WTC11 (cell line): Measurements from ENCODE around the gene COPZ2. TPM values are rescaled to one million over a fixed set of nuclear protein-coding genes. Genes with fewer than 3 reads are reported as not detected.

Experiments used
- ATAC-seq: fragments of 200-7000 bp; cut with Tn5 transposase; 2 replicates; pipeline ENCODE4 v1.10.0; 2021; ENCODE audit warnings: mild to moderate bottlenecking, moderate library complexity
- CTCF ChIA-PET: fragments of 300-600 bp; sonication (Branson Sonifier 250); formaldehyde crosslinking; loops from one replicate; lab custom pipeline; 2021; ENCODE audit warnings: antibody characterized with exemption; lab: Charles Lee
- POLR2A ChIA-PET: fragments of 350-600 bp; sonication (Branson Sonifier 250); formaldehyde crosslinking; loops from one replicate; lab custom pipeline; 2021; ENCODE audit warnings: antibody characterized with exemption; lab: Charles Lee
- DNase-seq: peaks from one replicate; pipeline ENCODE4 v3.0.0; 2021; ENCODE audit warnings: low spot score
- H3K27ac Mint-ChIP-seq: 2 replicates; pipeline ENCODE4 v1.8.0; 2021; ENCODE audit warnings: mixed read lengths
- H3K27me3 Mint-ChIP-seq: 2 replicates; pipeline ENCODE4 v1.8.0; 2021; ENCODE audit warnings: low read depth, mild to moderate bottlenecking, moderate library complexity, mixed read lengths
- H3K36me3 Mint-ChIP-seq: 2 replicates; pipeline ENCODE4 v1.8.0; 2021; ENCODE audit warnings: mixed read lengths
- H3K4me1 Mint-ChIP-seq: 2 replicates; pipeline ENCODE4 v1.8.0; 2022; ENCODE audit warnings: mixed read lengths
- H3K4me3 Mint-ChIP-seq: 2 replicates; pipeline ENCODE4 v1.8.0; 2021; ENCODE audit warnings: mild to moderate bottlenecking, moderate library complexity, mixed read lengths
- H3K9me3 Mint-ChIP-seq: 2 replicates; pipeline ENCODE4 v1.8.0; 2021; ENCODE audit warnings: mixed read lengths
- CDX4 ChIP-seq: fragments of 250-450 bp; sonication (Bioruptor Pico); IDR thresholded peaks from 2 replicates; pipeline ENCODE4 v1.9.0; 2021; ENCODE audit warnings: moderate library complexity, mild to moderate bottlenecking, inconsistent platforms, borderline replicate concordance
- CTCF ChIP-seq: fragments of 200-600 bp; IDR thresholded peaks from 2 replicates; pipeline ENCODE4 v1.8.0; 2022; ENCODE audit warnings: antibody characterized with exemption
- HMGA2 ChIP-seq: fragments of 250-450 bp; sonication (Bioruptor Pico); IDR thresholded peaks from 2 replicates; pipeline ENCODE4 v1.4.0; 2021; ENCODE audit warnings: mild to moderate bottlenecking, moderate library complexity
- HMGXB4 ChIP-seq: sonication (generic); formaldehyde crosslinking; IDR thresholded peaks from 2 replicates; pipeline ENCODE4 v1.8.1; 2023; ENCODE audit warnings: mild to moderate bottlenecking, moderate library complexity, missing genetic modification reagents
- NFATC4 ChIP-seq: fragments of 250-450 bp; sonication (Bioruptor Pico); IDR thresholded peaks from 2 replicates; pipeline ENCODE4 v1.9.0; 2021; ENCODE audit warnings: mild to moderate bottlenecking
- TEAD1 ChIP-seq: sonication (generic); formaldehyde crosslinking; IDR thresholded peaks from 2 replicates; pipeline ENCODE4 v1.8.0; 2022; ENCODE audit warnings: mild to moderate bottlenecking, missing genetic modification reagents
- ZNF121 ChIP-seq: sonication (generic); formaldehyde crosslinking; IDR thresholded peaks from 2 replicates; pipeline ENCODE4 v1.8.0; 2023; ENCODE audit warnings: missing genetic modification reagents
- ZNF512 ChIP-seq: sonication (generic); formaldehyde crosslinking; IDR thresholded peaks from 2 replicates; pipeline ENCODE4 v1.8.1; 2022; ENCODE audit warnings: missing genetic modification reagents, borderline replicate concordance
- microRNA-seq: library from miRNA; unstranded; fragments of <30 nt; microRNA quantifications from one replicate; pipeline ENCODE4 v1.2.0, GENCODE V29; 2022; ENCODE audit warnings: borderline number of aligned reads
- total RNA-seq: library from RNA; stranded (reverse); gene quantifications from 3 replicates; pipeline ENCODE4 v1.2.3, GENCODE V29; 2021

COPZ2 gene
- total RNA-seq, 1 experiment from 2014 or later = 0.44 TPM

- Mint-ChIP-seq H3K4me1 (peaks cover 2% of the 10 kb centered on the region), H3K27me3 (no peaks in the 10 kb centered on the region), H3K4me3 (no peak overlapping the region), H3K36me3 (peaks cover 36% of the 10 kb centered on the region), H3K27ac (no peak overlapping the region), H3K9me3 (no peaks in the 10 kb centered on the region)
- TF ChIP-seq ZNF512 (CRISPR knock-in tag) (no peak), HMGA2 (no peak), CDX4 (CRISPR knock-in tag) (no peak), NFATC4 (CRISPR knock-in tag) (no peak), HMGXB4 (CRISPR knock-in tag) (no peak)
- ChIA-PET CTCF (interaction anchor here (1.1 to 1.7 kb wide), 3 partner anchors 11 to 35 kb away, joined by 3 to 5 read pairs (median 3); partner anchors contain the start of gene CDK5RAP3), POLR2A (no interaction called here)
- ATAC-seq = no peak
- DNase-seq = no peak
Measured at GRCh38 chr17:47981462-47981861, 56.1 kb downstream of the COPZ2 start.

- ChIA-PET POLR2A (no interaction called here), CTCF (interaction anchor here (0.9 to 7.3 kb wide), 3 partner anchors 10 to 35 kb away, joined by 3 to 242 read pairs (median 5); partner anchors contain the start of gene CDK5RAP3)
- no peaks in the 10 kb centered on the region for H3K4me1 Mint-ChIP-seq
- no peak for TF ChIP-seq ZNF121 (CRISPR knock-in tag)
- peaks cover 40% of the 10 kb centered on the region for H3K36me3 Mint-ChIP-seq
- no peak for ATAC-seq
- H3K27ac Mint-ChIP-seq = no peak overlapping the region
- no peaks in the 10 kb centered on the region for H3K27me3 Mint-ChIP-seq
- H3K4me3 Mint-ChIP-seq = no peak overlapping the region
- DNase-seq = no peak
- H3K9me3 Mint-ChIP-seq = no peaks in the 10 kb centered on the region
Measured at GRCh38 chr17:47980541-47980940, 57.1 kb downstream of the COPZ2 start.

GRCh38 chr17:47978324-47978723, 59.3 kb downstream of the COPZ2 start:
- no peak overlapping the region for H3K27ac Mint-ChIP-seq
- no peaks in the 10 kb centered on the region for H3K9me3 Mint-ChIP-seq
- ChIA-PET POLR2A (interaction anchor here (1.2 kb wide), 1 partner anchor 36 kb away, joined by 3 read pairs; no protein-coding TSS in a partner anchor), CTCF (interaction anchor here (0.7 to 7.3 kb wide), 25 partner anchors 8 to 168 kb away, joined by 3 to 242 read pairs (median 7); partner anchors contain the start of genes CDK5RAP3, NFE2L1, OSBPL7 and PNPO)
- peak; percentile 87 for DNase-seq
- H3K4me1 Mint-ChIP-seq = no peaks in the 10 kb centered on the region
- peak; percentile 94 for ATAC-seq
- peaks cover 55% of the 10 kb centered on the region for H3K36me3 Mint-ChIP-seq
- H3K27me3 Mint-ChIP-seq = no peaks in the 10 kb centered on the region
- H3K4me3 Mint-ChIP-seq = no peak overlapping the region
- TF ChIP-seq CTCF = peak; percentile 78; the same call in 1 of the 2 replicates
- no peak for TF ChIP-seq TEAD1

Small RNAs within 50 kb of the gene (microRNA-seq; reads per million reads assigned to microRNA genes)
- 7.0 reads per million, percentile 19 among the genes with 10 or more reads in this experiment for gene MIR152

Other genes with a start within 250 kb of the COPZ2 start
- 8.2 to 13.5 TPM (median 10.7 TPM) in 3 replicates for gene OSBPL7, start 216.0 kb downstream of the COPZ2 start, total RNA-seq
- gene MRPL10, start 206.3 kb downstream of the COPZ2 start, total RNA-seq = 80.1 to 87.0 TPM (median 85.3 TPM) in 3 replicates
- 0.09 to 0.39 TPM (median 0.30 TPM) in 3 replicates for gene LRRC46, start 206.1 kb downstream of the COPZ2 start, total RNA-seq
- 50.8 to 54.1 TPM (median 51.6 TPM) in 3 replicates for gene SCRN2, start 196.5 kb downstream of the COPZ2 start, total RNA-seq
- gene SP6, start 186.6 kb downstream of the COPZ2 start, total RNA-seq = 2.0 to 3.3 TPM (median 2.3 TPM) in 3 replicates
- gene SP2, start 141.6 kb downstream of the COPZ2 start, total RNA-seq = 9.9 to 11.5 TPM (median 10.7 TPM) in 3 replicates
- gene PNPO, start 96.2 kb downstream of the COPZ2 start, total RNA-seq = 12.2 to 17.8 TPM (median 17.2 TPM) in 3 replicates
- 0.59 to 1.1 TPM (median 1.1 TPM) in 3 replicates for gene PRR15L, start 79.9 kb downstream of the COPZ2 start, total RNA-seq
- 128 to 143 TPM (median 138 TPM) in 3 replicates for gene CDK5RAP3, start 66.7 kb downstream of the COPZ2 start, total RNA-seq
- gene NFE2L1, start 10.6 kb upstream of the COPZ2 start, total RNA-seq = 130 to 149 TPM (median 131 TPM) in 3 replicates
- 162 to 167 TPM (median 165 TPM) in 3 replicates for gene CBX1, start 63.7 kb upstream of the COPZ2 start, total RNA-seq
- 19.3 to 24.5 TPM (median 20.1 TPM) in 3 replicates for gene SNX11, start 70.0 kb upstream of the COPZ2 start, total RNA-seq